Measurements from ENCODE around the gene SYT12.

Gene SYT12

DNA sequence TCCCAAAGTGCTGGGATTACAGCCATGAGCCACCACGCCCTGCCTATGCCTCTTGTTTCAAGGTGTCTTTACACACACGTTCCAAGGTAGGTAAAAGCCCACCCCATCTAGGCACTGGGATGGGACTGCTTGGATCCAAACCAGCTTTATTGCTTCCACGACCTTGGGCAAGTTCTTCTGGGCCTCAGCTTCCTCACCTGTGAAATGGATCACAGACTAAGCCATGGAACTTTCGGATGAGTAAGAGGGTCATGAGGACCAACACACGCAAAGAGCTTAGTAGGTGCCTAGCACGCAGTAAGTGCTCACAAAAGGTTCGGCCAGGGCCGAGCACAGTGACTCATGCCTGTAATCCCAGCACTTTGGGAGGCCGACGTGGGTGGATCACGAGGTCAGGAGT, 49.4 kb downstream of the SYT12 start:
- no peaks in the 10 kb centered on the region for H3K36me3 ChIP-seq
- H3K4me1 ChIP-seq = no peaks in the 10 kb centered on the region
- TF ChIP-seq CTCF (IDR thresholded peaks at IDR 0.05; ENCODE audit: low read depth, low read length) = no peak
- H3K27me3 ChIP-seq = no peaks in the 10 kb centered on the region
- H3K4me3 ChIP-seq (ENCODE audit: low read depth, low read length) = no peak overlapping the region
- DNase-seq = no peak
- no peaks in the 10 kb centered on the region for H3K9me3 ChIP-seq

- no peaks in the 10 kb centered on the region for H3K36me3 ChIP-seq
- no peak overlapping the region for H3K4me3 ChIP-seq (ENCODE audit: low read depth, low read length)
- H3K27me3 ChIP-seq = no peaks in the 10 kb centered on the region
- no peaks in the 10 kb centered on the region for H3K9me3 ChIP-seq
- no peak for DNase-seq
- TF ChIP-seq CTCF (IDR thresholded peaks at IDR 0.05; ENCODE audit: low read depth, low read length) = no peak
- no peaks in the 10 kb centered on the region for H3K4me1 ChIP-seq
Measured at GRCh38 chr11:67073908-67074307, 51.0 kb downstream of the SYT12 start.

DNA sequence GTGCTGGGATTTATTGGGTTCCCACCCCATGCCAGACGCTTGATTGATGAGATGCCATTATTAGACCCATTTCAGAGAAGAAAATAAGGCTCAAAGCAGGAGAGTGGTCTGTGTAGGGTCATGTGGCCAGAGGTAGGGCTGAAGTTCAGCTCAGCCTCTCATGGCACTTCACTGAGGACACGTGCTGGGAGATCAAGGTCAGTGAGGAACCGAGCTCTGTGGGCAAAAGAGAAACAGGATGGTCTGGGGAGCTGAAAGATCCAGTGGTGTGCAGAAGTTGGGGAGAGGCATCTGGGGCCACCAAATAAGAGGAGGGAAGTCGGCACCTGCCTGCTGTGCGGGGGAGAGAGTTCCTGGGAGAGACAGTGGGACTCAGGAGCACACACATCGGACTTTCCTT, 53.3 kb downstream of the SYT12 start:
- Histone ChIP-seq H3K4me1 (no peaks in the 10 kb centered on the region), H3K36me3 (no peaks in the 10 kb centered on the region), H3K4me3 (ENCODE audit: low read depth, low read length) (no peak overlapping the region), H3K27me3 (no peaks in the 10 kb centered on the region), H3K9me3 (no peaks in the 10 kb centered on the region)
- DNase-seq = no peak
- TF ChIP-seq CTCF (IDR thresholded peaks at IDR 0.05; ENCODE audit: low read depth, low read length) = no peak

GRCh38 chr11:67079065-67079705, 56.3 kb downstream of the SYT12 start:
- TF ChIP-seq CTCF (IDR thresholded peaks at IDR 0.05; ENCODE audit: low read depth, low read length) = no peak
- no peaks in the 10 kb centered on the region for H3K27me3 ChIP-seq

DNA sequence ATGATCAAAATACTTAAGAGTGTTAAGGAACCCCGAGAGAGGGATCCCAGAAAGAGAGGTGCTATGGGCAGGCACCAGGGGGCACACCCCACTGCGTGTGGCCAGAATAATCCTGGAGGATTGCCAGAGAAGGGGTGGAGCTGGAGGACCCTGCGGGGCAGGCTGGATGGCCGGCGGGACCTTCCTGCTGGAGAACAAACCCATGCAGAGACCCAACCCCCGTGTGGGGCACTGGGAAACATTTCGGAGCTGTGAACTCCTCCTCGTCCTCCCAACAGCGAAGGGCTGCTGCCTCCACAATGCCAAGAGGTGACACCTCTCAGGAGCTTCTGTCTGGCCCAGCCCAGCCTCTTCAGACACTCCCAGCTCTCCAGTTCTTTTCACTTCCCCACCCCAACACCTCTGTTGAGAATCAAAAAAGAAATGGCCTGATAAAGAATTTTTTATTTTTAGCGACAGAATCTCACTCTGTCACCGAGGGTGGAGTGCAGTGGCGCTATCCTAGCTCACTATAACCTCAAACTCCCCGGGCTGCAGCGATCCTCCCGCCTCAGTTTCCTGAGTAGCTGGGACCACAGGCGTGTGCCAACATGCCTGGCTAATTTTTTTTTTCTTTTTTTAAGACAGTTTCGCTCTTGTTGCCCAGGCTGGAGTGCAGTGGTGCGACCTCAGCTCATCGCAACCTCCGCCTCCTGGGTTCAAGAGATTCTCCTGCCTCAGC, 59.3 kb downstream of the SYT12 start:
- no peak for TF ChIP-seq CTCF (IDR thresholded peaks at IDR 0.05; ENCODE audit: low read depth, low read length)
- H3K9me3 ChIP-seq = no peaks in the 10 kb centered on the region
- H3K36me3 ChIP-seq = no peaks in the 10 kb centered on the region
- no peak overlapping the region for H3K4me3 ChIP-seq (ENCODE audit: low read depth, low read length)
- H3K4me1 ChIP-seq = no peaks in the 10 kb centered on the region
- DNase-seq = no peak
- H3K27me3 ChIP-seq = no peaks in the 10 kb centered on the region

More at GRCh38 chr11:67079065-67079705, 56.3 kb downstream of the SYT12 start:
- no peak for DNase-seq
- Histone ChIP-seq H3K4me3 (ENCODE audit: low read depth, low read length) (no peak overlapping the region), H3K36me3 (no peaks in the 10 kb centered on the region), H3K9me3 (no peaks in the 10 kb centered on the region), H3K4me1 (no peaks in the 10 kb centered on the region)

DNA sequence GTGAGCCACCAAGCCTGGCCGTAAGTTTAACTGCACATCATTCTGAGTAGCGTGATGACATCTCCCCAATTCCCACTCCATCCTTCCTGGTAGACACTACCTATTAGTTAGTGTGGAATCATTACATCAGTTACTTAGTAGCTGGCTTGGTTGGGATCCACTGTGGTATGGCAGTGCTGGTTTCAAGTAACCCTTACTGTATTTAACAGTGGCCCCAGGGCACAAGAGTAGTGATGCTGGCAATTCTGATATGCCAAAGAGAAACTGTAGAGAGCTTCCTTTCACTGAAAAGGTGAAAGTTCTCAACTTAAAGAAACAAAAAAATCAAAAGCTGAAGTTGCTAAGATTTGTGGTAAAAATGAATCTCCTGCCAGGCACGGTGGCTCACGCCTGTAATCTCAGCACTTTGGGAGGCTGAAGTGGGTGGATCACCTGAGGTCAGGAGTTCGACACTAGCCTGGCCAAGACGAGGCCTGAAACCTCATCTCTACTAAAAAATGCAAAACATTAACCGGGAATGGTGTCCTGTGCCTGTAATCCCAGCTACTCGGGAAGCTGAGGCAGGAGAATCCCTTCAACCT, 60.9 kb downstream of the SYT12 start:
- TF ChIP-seq CTCF (IDR thresholded peaks at IDR 0.05; ENCODE audit: low read depth, low read length) = no peak
- Histone ChIP-seq H3K27me3 (no peaks in the 10 kb centered on the region), H3K4me1 (no peaks in the 10 kb centered on the region), H3K4me3 (ENCODE audit: low read depth, low read length) (no peak overlapping the region), H3K36me3 (no peaks in the 10 kb centered on the region), H3K9me3 (no peaks in the 10 kb centered on the region)
- no peak for DNase-seq
